Measurements from ENCODE around the gene CX3CL1.

CX3CL1 gene

DNA sequence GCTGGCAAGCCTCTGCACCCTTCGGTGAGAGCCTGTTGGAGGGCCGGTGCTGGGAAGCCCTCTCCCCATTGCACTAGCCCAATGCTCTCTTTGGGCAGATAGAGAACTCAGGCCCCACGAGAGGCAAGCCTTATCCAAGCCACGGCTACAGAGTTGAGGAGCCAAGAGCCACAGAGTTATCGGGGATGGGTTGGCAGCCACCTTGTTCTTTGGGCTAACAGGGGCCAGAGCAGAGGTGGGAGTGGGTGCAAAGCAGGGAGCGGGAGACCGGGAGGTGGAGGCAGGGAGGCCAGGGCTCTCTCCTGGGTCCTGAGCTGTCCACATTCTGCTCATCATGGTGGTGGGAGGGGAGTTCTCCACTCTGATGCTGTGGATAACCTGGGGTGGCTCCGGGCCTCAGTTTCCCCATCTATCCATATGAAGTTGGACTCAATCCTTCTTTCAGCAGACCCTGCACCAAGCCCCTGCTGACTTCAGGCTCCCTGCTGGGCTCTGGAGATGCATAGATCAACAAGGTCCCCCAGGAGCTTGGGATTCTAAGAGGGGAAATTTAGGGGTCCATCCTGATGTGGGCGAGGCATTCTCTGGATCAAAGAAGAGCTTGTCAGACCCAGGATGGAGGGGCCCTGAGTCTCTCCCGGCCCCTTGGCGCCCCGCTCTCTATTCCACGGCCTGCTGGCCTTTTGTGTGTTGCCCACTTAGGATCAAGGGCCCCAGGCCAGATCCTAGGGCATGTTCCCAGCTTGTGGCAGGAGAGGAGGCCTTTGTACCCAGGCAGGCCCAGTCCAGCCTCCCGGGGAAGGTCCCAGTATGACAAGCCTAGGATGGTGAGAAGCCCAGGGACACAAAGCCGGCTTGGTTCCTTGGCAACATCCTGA, 557 bp upstream of the CX3CL1 start:
- TF ChIP-seq GATA2 (IDR thresholded peaks at IDR 0.05; ENCODE audit: low read depth, low read length): no peak
- no peak for TF ChIP-seq GATA3 (IDR thresholded peaks at IDR 0.05; ENCODE audit: low read depth, low read length)

- no peak for TF ChIP-seq GATA3 (IDR thresholded peaks at IDR 0.05; ENCODE audit: low read depth, low read length)
- TF ChIP-seq GATA2 (IDR thresholded peaks at IDR 0.05; ENCODE audit: low read depth, low read length): no peak
Observed at GRCh38 chr16:57373117-57373947, 1.0 kb downstream of the CX3CL1 start.

DNA sequence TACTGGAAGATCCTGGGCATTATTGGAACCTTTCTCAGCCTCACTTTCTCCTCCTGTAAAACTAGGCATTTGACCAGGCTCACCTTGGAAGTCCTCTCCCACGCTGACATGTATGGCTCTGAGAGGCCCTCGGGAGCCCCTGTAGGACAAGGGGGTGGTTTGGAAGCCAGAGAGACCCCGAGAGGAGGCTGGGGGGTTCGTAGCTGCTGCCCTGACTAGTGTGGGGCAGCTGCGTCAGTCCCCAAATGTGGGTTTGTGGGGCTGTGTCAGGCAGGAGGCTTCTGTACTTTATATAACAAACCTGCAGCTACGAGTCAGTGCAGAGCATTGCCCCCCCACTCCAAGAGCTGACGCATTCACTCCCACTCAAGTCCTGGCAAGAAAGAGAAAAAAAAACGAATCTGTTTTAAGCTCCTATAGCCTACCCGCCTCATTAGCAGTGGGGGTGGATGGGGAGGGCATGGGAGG, 1.8 kb downstream of the CX3CL1 start:
- no peak for TF ChIP-seq GATA3 (IDR thresholded peaks at IDR 0.05; ENCODE audit: low read depth, low read length)
- TF ChIP-seq GATA2 (IDR thresholded peaks at IDR 0.05; ENCODE audit: low read depth, low read length): no peak

DNA sequence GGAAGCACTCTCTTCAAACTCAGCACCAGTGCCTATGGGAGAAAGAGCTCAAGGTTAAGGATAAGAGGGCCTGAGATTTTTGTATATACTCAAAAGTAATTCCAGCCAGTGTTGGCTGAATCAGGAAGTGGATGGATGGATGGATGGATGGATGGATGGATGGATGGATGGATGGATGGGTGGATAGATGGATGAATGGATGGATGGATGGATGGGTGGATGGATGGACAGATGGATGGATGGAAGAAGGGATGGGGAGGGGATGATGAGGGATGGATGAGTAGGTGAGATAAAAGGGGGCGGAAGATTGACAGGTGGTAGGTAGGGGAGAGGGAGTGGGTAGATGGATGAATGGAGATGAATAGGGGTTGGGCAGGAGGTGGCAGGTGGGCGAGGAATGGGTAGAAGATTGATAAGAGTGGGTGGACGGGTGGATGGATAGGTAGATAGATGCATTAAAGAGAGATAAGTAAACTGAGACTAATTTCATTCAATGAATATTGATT, 4.1 kb downstream of the CX3CL1 start:
- no peak for TF ChIP-seq GATA3 (IDR thresholded peaks at IDR 0.05; ENCODE audit: low read depth, low read length)
- TF ChIP-seq GATA2 (IDR thresholded peaks at IDR 0.05; ENCODE audit: low read depth, low read length): no peak

- TF ChIP-seq GATA3 (IDR thresholded peaks at IDR 0.05; ENCODE audit: low read depth, low read length) (peak; percentile 95), GATA2 (IDR thresholded peaks at IDR 0.05; ENCODE audit: low read depth, low read length) (peak; percentile 99)
Observed at GRCh38 chr16:57377080-57377841, 5.0 kb downstream of the CX3CL1 start.

DNA sequence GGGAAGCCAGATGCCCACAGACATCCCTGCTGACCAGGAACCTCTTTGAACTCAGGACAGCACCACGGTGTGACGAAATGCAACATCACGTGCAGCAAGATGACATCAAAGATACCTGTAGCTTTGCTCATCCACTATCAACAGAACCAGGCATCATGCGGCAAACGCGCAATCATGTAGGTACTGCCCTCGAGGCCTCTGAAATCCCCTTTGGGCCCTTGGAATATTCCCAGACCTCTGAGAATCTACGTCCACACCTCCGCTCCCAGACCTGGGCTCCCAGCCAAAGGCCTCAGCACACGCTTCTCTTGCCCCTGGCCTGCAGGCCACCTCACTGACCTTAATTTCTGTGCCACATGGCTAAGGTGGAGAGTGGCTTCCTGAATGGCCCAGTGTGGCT, 7.3 kb downstream of the CX3CL1 start:
- TF ChIP-seq GATA2 (IDR thresholded peaks at IDR 0.05; ENCODE audit: low read depth, low read length) (peak; percentile 48; the same call in 1 of the 2 replicates), GATA3 (IDR thresholded peaks at IDR 0.05; ENCODE audit: low read depth, low read length) (no peak)

DNA sequence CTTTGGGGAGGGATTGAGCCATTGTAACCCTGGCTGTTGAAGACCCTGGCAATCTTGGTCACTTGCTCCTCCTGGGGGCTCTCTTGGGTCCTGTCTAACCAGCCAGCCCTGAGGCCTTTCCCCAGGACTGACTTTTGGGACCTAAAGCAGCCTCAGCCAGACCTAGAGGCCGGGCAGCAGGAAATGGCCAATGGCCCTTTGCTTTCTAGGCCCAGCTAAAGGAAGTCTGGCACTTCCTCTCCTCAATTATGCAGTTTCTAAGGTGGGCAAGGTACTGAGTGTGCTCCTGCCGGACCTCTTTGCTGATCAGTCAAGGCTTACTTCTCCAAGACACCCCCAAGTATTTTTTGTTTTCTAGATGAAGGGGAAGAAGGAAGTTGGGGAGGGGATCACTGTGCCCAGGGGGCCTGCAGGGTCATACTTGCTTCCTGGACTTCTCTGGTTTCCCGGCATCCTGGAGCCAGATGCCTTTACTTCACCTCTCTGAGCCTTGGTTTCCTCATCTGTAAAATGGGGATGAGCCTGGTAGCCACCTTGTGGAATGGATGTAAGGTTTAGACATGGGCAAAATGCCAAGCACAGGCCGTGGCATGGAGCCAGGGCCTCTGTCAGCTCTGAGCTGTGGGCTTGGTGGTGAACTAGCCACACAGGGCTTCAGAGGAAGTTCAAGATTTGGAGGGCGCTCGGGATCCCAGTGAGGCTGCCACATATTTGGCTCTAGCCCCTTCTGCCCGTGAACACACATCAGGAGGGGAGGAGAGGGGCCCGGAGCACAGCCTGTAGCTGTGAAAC, 8.6 kb downstream of the CX3CL1 start:
- TF ChIP-seq GATA3 (IDR thresholded peaks at IDR 0.05; ENCODE audit: low read depth, low read length) (no peak), GATA2 (IDR thresholded peaks at IDR 0.05; ENCODE audit: low read depth, low read length) (no peak)

GRCh38 chr16:57381791-57382534, 9.7 kb downstream of the CX3CL1 start:
- no peak for TF ChIP-seq GATA2 (IDR thresholded peaks at IDR 0.05; ENCODE audit: low read depth, low read length)
- TF ChIP-seq GATA3 (IDR thresholded peaks at IDR 0.05; ENCODE audit: low read depth, low read length): no peak

DNA sequence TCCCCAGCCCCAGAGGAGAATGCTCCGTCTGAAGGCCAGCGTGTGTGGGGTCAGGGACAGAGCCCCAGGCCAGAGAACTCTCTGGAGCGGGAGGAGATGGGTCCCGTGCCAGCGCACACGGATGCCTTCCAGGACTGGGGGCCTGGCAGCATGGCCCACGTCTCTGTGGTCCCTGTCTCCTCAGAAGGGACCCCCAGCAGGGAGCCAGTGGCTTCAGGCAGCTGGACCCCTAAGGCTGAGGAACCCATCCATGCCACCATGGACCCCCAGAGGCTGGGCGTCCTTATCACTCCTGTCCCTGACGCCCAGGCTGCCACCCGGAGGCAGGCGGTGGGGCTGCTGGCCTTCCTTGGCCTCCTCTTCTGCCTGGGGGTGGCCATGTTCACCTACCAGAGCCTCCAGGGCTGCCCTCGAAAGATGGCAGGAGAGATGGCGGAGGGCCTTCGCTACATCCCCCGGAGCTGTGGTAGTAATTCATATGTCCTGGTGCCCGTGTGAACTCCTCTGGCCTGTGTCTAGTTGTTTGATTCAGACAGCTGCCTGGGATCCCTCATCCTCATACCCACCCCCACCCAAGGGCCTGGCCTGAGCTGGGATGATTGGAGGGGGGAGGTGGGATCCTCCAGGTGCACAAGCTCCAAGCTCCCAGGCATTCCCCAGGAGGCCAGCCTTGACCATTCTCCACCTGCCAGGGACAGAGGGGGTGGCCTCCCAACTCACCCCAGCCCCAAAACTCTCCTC, 10.4 kb downstream of the CX3CL1 start:
- no peak for TF ChIP-seq GATA2 (IDR thresholded peaks at IDR 0.05; ENCODE audit: low read depth, low read length)

DNA sequence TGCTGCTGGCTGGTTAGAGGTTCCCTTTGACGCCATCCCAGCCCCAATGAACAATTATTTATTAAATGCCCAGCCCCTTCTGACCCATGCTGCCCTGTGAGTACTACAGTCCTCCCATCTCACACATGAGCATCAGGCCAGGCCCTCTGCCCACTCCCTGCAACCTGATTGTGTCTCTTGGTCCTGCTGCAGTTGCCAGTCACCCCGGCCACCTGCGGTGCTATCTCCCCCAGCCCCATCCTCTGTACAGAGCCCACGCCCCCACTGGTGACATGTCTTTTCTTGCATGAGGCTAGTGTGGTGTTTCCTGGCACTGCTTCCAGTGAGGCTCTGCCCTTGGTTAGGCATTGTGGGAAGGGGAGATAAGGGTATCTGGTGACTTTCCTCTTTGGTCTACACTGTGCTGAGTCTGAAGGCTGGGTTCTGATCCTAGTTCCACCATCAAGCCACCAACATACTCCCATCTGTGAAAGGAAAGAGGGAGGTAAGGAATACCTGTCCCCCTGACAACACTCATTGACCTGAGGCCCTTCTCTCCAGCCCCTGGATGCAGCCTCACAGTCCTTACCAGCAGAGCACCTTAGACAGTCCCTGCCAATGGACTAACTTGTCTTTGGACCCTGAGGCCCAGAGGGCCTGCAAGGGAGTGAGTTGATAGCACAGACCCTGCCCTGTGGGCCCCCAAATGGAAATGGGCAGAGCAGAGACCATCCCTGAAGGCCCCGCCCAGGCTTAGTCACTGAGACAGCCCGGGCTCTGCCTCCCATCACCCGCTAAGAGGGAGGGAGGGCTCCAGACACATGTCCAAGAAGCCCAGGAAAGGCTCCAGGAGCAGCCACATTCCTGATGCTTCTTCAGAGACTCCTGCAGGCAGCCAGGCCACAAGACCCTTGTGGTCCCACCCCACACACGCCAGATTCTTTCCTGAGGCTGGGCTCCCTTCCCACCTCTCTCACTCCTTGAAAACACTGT, 11.3 kb downstream of the CX3CL1 start:
- TF ChIP-seq GATA2 (IDR thresholded peaks at IDR 0.05; ENCODE audit: low read depth, low read length) (no peak), GATA3 (IDR thresholded peaks at IDR 0.05; ENCODE audit: low read depth, low read length) (no peak)

Data from SH-SY5Y (cell line).